GM12878 (cell line): ENCODE measurements around the gene CALHM2. TPM values are rescaled to one million over a fixed set of nuclear protein-coding genes. Genes with fewer than 3 reads are reported as not detected.

Experiments used
- ATAC-seq: fragments of 200-7000 bp; cut with Tn5 transposase; 3 replicates; pipeline ENCODE4 v1.9.1; 2020; ENCODE audit warnings: mild to moderate bottlenecking, moderate library complexity
- BruUV-seq: library from RNA; stranded (reverse); fragments of 400-500 nt; replicated peaks from 2 replicates; lab custom pipeline; 2021; lab: Mats Ljungman, UMichigan
- CTCF ChIA-PET: fragments of 300-600 bp; sonication (Branson Sonifier 250); formaldehyde crosslinking; extraction: SDS; loops from one replicate; lab custom pipeline; 2021; ENCODE audit warnings: inconsistent platforms; lab: Yijun Ruan, JAX
- POLR2A ChIA-PET: fragments of 350-600 bp; formaldehyde crosslinking; extraction: SDS; loops from one replicate; lab custom pipeline; 2021; ENCODE audit warnings: inconsistent platforms; lab: Charles Lee
- RAD21 ChIA-PET: fragments of 300-600 bp; sonication (Branson Sonifier 250); formaldehyde crosslinking; loops from one replicate; lab custom pipeline; 2023; ENCODE audit warnings: antibody characterized with exemption; ENCODE audit not compliant: unreplicated experiment; lab: Charles Lee
- SMC1A ChIA-PET: fragments of 300-600 bp; sonication (Branson Sonifier 250); formaldehyde crosslinking; loops from one replicate; lab custom pipeline; 2023; ENCODE audit not compliant: unreplicated experiment, uncharacterized antibody; lab: Charles Lee
- DNase-seq: peaks from one replicate; pipeline ENCODE4 v3.0.0-alpha.2; 2011; ENCODE audit warnings: low read depth, low spot score
- FAIRE-seq: peaks from 3 replicates; lab custom pipeline; 2011; peaks lifted over from hg19 to GRCh38; lab: Jason Lieb, UNC
- H2AFZ ChIP-seq: 2 replicates; pipeline ENCODE4 v1.6.0; 2011; ENCODE audit warnings: low read depth, low read length, control low read depth; ENCODE audit not compliant: control insufficient read depth
- H3K27ac ChIP-seq: 2 replicates; pipeline ENCODE4 v1.5.1; 2011; ENCODE audit warnings: control low read depth; ENCODE audit not compliant: control insufficient read depth, insufficient read depth
- H3K27me3 ChIP-seq, 2 experiments: replicated peaks in 1 of 2; 2 replicates each; pipeline versions ENCODE4 v1.6.0 to v1.6.1; 2011; ENCODE audit warnings: low read length in 1 of 2; ENCODE audit not compliant: control insufficient read depth in 2 of 2, insufficient read depth in 2 of 2
- H3K36me3 ChIP-seq, 2 experiments: 2 replicates each; pipeline ENCODE4 v1.5.1; 2011; ENCODE audit warnings: low read length in 1 of 2; ENCODE audit not compliant: control insufficient read depth in 2 of 2, insufficient read depth in 2 of 2
- H3K4me1 ChIP-seq: 2 replicates; pipeline ENCODE4 v1.6.1; 2011; ENCODE audit warnings: mild to moderate bottlenecking, low read length, moderate library complexity, mixed read lengths; ENCODE audit not compliant: control insufficient read depth, insufficient read depth
- H3K4me2 ChIP-seq: 2 replicates; pipeline ENCODE4 v1.6.0; 2011; ENCODE audit warnings: control low read depth; ENCODE audit not compliant: control insufficient read depth, insufficient read depth
- H3K4me3 ChIP-seq: fragments of 200-600 bp; sonication (generic); 2 replicates; pipeline ENCODE4 v1.5.1; 2016
- H3K79me2 ChIP-seq: 2 replicates; pipeline ENCODE4 v1.6.0; 2011; ENCODE audit warnings: low read length; ENCODE audit not compliant: control insufficient read depth, insufficient read depth
- H3K9ac ChIP-seq: 2 replicates; pipeline ENCODE4 v1.8.0; 2011; ENCODE audit warnings: low read length, control low read depth, mixed read lengths; ENCODE audit not compliant: control insufficient read depth, insufficient read depth
- H3K9me3 ChIP-seq: replicated peaks from 3 replicates; pipeline ENCODE4 v1.5.1; 2011; ENCODE audit warnings: mild to moderate bottlenecking, low read length; ENCODE audit not compliant: control insufficient read depth, insufficient read depth
- H4K20me1 ChIP-seq: 2 replicates; pipeline ENCODE4 v1.6.0; 2011; ENCODE audit not compliant: control insufficient read depth, insufficient read depth
- CHD4 ChIP-seq: fragments of 200-600 bp; sonication (generic); IDR thresholded peaks from 2 replicates; pipeline ENCODE4 v1.6.1; 2016; ENCODE audit warnings: mild to moderate bottlenecking
- DPF2 ChIP-seq: fragments of 450-650 bp; IDR thresholded peaks from 2 replicates; pipeline ENCODE4 v1.6.1; 2017; ENCODE audit warnings: mild to moderate bottlenecking
- EP300 ChIP-seq, 2 experiments: fragments of 150-350 bp in 1 of 2; IDR thresholded peaks; 2 replicates each; pipeline ENCODE4 v1.6.1; 2011 to 2012; ENCODE audit warnings: low read depth in 2 of 2, low read length in 2 of 2, borderline replicate concordance in 1 of 2, improper control_type of control experiment in 1 of 2, inconsistent platforms in 1 of 2; ENCODE audit not compliant: control insufficient read depth in 1 of 2
- ETV6 ChIP-seq, 2 experiments: fragments of 450-650 bp in 1 of 2; IDR thresholded peaks in 1 of 2; conservative IDR thresholded peaks in 1 of 2; 2 replicates each; pipeline ENCODE4 v1.6.1; 2014; ENCODE audit warnings: antibody characterized with exemption in 1 of 2, borderline replicate concordance in 1 of 2, low read depth in 1 of 2, mild to moderate bottlenecking in 1 of 2, moderate library complexity in 1 of 2
- FOXM1 ChIP-seq: IDR thresholded peaks from 2 replicates; pipeline ENCODE4 v1.6.1; 2012; ENCODE audit warnings: low read depth, mild to moderate bottlenecking, inconsistent platforms, low read length, moderate library complexity
- IKZF2 ChIP-seq, 2 experiments: fragments of 450-650 bp; IDR thresholded peaks; 2 replicates each; pipeline ENCODE4 v1.6.1; 2017; ENCODE audit warnings: mild to moderate bottlenecking in 2 of 2, moderate library complexity in 2 of 2
- MEF2B ChIP-seq: fragments of 450-650 bp; IDR thresholded peaks from 2 replicates; pipeline ENCODE4 v1.6.1; 2018; ENCODE audit warnings: mild to moderate bottlenecking, moderate library complexity; ENCODE audit not compliant: partially characterized antibody, poor library complexity, severe bottlenecking
- TCF12 ChIP-seq: IDR thresholded peaks from 2 replicates; pipeline ENCODE4 v1.6.1; 2011; ENCODE audit warnings: low read depth, mild to moderate bottlenecking, low read length
- TCF3 ChIP-seq: IDR thresholded peaks from 2 replicates; pipeline ENCODE4 v1.6.1; 2012; ENCODE audit warnings: low read depth, mild to moderate bottlenecking, low read length, borderline replicate concordance; ENCODE audit not compliant: insufficient read depth
- ZNF207 ChIP-seq: fragments of 450-650 bp; IDR thresholded peaks from 2 replicates; pipeline ENCODE4 v1.6.1; 2014; ENCODE audit warnings: antibody characterized with exemption, mild to moderate bottlenecking, borderline replicate concordance
- ZNF24 ChIP-seq: fragments of 450-650 bp; IDR thresholded peaks from 2 replicates; pipeline ENCODE4 v1.6.1; 2017; ENCODE audit warnings: antibody characterized with exemption, mild to moderate bottlenecking
- WGBS: methylation state at CpG from one replicate; pipeline ENCODE4 v1.1.6; 2016; ENCODE audit warnings: low lambda C conversion rate; ENCODE audit not compliant: insufficient replicate concordance, insufficient coverage; ENCODE audit errors: missing lambda C conversion rate; 5-methylcytosine and 5-hydroxymethylcytosine counted together
- in situ Hi-C: fragments of 300-500 bp; cut with MboI; formaldehyde crosslinking; loops from 9 replicates; pipeline ENCODE4 v1.14.3; 2018; ENCODE audit warnings: mixed read lengths
- intact Hi-C: fragments of 100-400 bp; cut with micrococcal nuclease; formaldehyde crosslinking; loops from one replicate; pipeline ENCODE4 v1.14.2; 2022; ENCODE audit not compliant: unreplicated experiment
- polyA plus RNA-seq, 11 experiments: library from polyadenylated mRNA; depleted of rRNA in 4 of 11; unstranded in 6 of 11; stranded (reverse) in 5 of 11; fragments of >200 nt; fragmentation: Nextera tagmentation in 4 of 11; fragmentation: Illumina TruSeq in 1 of 11; extraction: Ambion mirVana in 4 of 11; extraction: Trizol in 1 of 11; gene quantifications; 1 replicate in 1 of 11; 2 replicates in 10 of 11; pipeline versions ENCODE4 v1.2.1 to v1.2.3, GENCODE V29; 2011 to 2016; ENCODE audit warnings: inconsistent platforms in 2 of 11, missing spikeins in 2 of 11, low read depth in 1 of 11
- total RNA-seq, 4 experiments: library from RNA; depleted of rRNA in 3 of 4; stranded (reverse); fragments of >200 nt in 3 of 4; fragmentation: Illumina TruSeq in 1 of 4; extraction: Trizol in 1 of 4; gene quantifications; 2 replicates each; pipeline versions ENCODE4 v1.2.1 to v1.2.3, GENCODE V29; 2013 to 2021
- TF ChIP-seq, protein P1 (sequence below): fragments of 450-650 bp; IDR thresholded peaks from 2 replicates; pipeline ENCODE4 v1.6.1; 2016; ENCODE audit warnings: mild to moderate bottlenecking
- TF ChIP-seq, protein P2 (sequence below): fragments of 450-650 bp; IDR thresholded peaks from 2 replicates; pipeline ENCODE4 v1.6.1; 2018; ENCODE audit warnings: mild to moderate bottlenecking, low read depth, moderate library complexity; ENCODE audit not compliant: partially characterized antibody
- TF ChIP-seq, protein P3 (sequence below): IDR thresholded peaks from 2 replicates; pipeline ENCODE4 v1.6.1; 2012; ENCODE audit warnings: improper control_type of control experiment, low read depth, low read length; ENCODE audit not compliant: insufficient replicate concordance

The CALHM2 gene
- total and polyA plus RNA-seq, 10 of the 15 experiments (the other 5 are each of a cell fraction or from before 2014, with no cell fraction given): 0.60 to 23.7 (median 9.3) TPM

DNA sequence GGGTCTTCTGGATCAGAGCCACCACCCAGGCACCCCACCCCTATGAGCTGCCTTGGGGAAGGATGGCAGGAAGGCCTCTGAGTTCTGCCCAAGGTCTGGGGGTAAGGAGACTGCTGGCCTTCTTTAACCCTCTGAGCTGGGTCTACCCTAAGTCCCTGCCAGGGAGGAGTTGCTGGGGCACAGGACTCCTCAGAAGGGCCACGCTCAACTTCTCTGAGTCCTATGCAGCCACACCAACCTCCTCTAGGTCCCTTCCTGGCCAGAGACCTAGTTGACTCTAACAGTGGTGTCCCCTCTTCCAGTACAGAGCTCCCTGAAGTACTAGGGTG, 38.8 kb upstream of the CALHM2 start:
- ChIA-PET RAD21 (interaction anchor here (0.6 to 2.0 kb wide), 14 partner anchors 8 to 573 kb away, joined by 3 to 11 read pairs (median 4); partner anchors contain the start of genes CALHM2 and CNNM2), POLR2A (interaction anchor here (0.5 to 2.2 kb wide), 8 partner anchors 19 to 1378 kb away, joined by 3 to 13 read pairs (median 4); no protein-coding TSS in a partner anchor), SMC1A (interaction anchor here (0.6 to 2.1 kb wide), 13 partner anchors 10 to 578 kb away, joined by 3 to 14 read pairs (median 3); partner anchors contain the start of genes CALHM2 and CNNM2), CTCF (interaction anchor here (0.9 to 2.1 kb wide), 10 partner anchors 10 to 198 kb away, joined by 3 to 17 read pairs (median 6); no protein-coding TSS in a partner anchor)
- 0 out of 2 replicates have a peak overlapping the region, but pooled peaks have one; percentile 68 for H3K4me2 ChIP-seq
- no peaks in the 10 kb centered on the region for H3K79me2 ChIP-seq
- H2AFZ ChIP-seq: no peak overlapping the region
- H3K27ac ChIP-seq: no peak overlapping the region
- 42% methylated on average over 1 of the region's 1 CpG for WGBS
- peak; percentile 6; the same call in 1 of the 2 replicates for TF ChIP-seq ZNF207
- TF ChIP-seq CHD4: no peak
- TF ChIP-seq, protein P1, sequence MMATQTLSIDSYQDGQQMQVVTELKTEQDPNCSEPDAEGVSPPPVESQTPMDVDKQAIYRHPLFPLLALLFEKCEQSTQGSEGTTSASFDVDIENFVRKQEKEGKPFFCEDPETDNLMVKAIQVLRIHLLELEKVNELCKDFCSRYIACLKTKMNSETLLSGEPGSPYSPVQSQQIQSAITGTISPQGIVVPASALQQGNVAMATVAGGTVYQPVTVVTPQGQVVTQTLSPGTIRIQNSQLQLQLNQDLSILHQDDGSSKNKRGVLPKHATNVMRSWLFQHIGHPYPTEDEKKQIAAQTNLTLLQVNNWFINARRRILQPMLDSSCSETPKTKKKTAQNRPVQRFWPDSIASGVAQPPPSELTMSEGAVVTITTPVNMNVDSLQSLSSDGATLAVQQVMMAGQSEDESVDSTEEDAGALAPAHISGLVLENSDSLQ: 0 out of 2 replicates have a peak, but pooled peaks have one; percentile 2
- TF ChIP-seq EP300 (IDR thresholded peaks at IDR 0.05; ENCODE audit: borderline replicate concordance in 1 of 2, control insufficient read depth in 1 of 2, low read depth in 2 of 2, low read length in 2 of 2): no peak
- TF ChIP-seq, protein P2, sequence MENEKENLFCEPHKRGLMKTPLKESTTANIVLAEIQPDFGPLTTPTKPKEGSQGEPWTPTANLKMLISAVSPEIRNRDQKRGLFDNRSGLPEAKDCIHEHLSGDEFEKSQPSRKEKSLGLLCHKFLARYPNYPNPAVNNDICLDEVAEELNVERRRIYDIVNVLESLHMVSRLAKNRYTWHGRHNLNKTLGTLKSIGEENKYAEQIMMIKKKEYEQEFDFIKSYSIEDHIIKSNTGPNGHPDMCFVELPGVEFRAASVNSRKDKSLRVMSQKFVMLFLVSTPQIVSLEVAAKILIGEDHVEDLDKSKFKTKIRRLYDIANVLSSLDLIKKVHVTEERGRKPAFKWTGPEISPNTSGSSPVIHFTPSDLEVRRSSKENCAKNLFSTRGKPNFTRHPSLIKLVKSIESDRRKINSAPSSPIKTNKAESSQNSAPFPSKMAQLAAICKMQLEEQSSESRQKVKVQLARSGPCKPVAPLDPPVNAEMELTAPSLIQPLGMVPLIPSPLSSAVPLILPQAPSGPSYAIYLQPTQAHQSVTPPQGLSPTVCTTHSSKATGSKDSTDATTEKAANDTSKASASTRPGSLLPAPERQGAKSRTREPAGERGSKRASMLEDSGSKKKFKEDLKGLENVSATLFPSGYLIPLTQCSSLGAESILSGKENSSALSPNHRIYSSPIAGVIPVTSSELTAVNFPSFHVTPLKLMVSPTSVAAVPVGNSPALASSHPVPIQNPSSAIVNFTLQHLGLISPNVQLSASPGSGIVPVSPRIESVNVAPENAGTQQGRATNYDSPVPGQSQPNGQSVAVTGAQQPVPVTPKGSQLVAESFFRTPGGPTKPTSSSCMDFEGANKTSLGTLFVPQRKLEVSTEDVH: no peak
- TF ChIP-seq IKZF2 (IDR thresholded peaks at IDR 0.05): peak in 1 of 2 experiments; percentile 4; a peak in 2 of 4 replicates
- TF ChIP-seq ZNF24: no peak
- TF ChIP-seq DPF2: peak; percentile 48; the same call in 1 of the 2 replicates
- TF ChIP-seq TCF3: no peak
- TF ChIP-seq ETV6 (conservative IDR thresholded peaks at IDR 0.05 in 1 of 2, IDR thresholded peaks at IDR 0.05 in 1 of 2; ENCODE audit: borderline replicate concordance in 1 of 2, low read depth in 1 of 2): no peak
- no peak for TF ChIP-seq FOXM1
- TF ChIP-seq MEF2B: peak; percentile 1
- TF ChIP-seq, protein P3, sequence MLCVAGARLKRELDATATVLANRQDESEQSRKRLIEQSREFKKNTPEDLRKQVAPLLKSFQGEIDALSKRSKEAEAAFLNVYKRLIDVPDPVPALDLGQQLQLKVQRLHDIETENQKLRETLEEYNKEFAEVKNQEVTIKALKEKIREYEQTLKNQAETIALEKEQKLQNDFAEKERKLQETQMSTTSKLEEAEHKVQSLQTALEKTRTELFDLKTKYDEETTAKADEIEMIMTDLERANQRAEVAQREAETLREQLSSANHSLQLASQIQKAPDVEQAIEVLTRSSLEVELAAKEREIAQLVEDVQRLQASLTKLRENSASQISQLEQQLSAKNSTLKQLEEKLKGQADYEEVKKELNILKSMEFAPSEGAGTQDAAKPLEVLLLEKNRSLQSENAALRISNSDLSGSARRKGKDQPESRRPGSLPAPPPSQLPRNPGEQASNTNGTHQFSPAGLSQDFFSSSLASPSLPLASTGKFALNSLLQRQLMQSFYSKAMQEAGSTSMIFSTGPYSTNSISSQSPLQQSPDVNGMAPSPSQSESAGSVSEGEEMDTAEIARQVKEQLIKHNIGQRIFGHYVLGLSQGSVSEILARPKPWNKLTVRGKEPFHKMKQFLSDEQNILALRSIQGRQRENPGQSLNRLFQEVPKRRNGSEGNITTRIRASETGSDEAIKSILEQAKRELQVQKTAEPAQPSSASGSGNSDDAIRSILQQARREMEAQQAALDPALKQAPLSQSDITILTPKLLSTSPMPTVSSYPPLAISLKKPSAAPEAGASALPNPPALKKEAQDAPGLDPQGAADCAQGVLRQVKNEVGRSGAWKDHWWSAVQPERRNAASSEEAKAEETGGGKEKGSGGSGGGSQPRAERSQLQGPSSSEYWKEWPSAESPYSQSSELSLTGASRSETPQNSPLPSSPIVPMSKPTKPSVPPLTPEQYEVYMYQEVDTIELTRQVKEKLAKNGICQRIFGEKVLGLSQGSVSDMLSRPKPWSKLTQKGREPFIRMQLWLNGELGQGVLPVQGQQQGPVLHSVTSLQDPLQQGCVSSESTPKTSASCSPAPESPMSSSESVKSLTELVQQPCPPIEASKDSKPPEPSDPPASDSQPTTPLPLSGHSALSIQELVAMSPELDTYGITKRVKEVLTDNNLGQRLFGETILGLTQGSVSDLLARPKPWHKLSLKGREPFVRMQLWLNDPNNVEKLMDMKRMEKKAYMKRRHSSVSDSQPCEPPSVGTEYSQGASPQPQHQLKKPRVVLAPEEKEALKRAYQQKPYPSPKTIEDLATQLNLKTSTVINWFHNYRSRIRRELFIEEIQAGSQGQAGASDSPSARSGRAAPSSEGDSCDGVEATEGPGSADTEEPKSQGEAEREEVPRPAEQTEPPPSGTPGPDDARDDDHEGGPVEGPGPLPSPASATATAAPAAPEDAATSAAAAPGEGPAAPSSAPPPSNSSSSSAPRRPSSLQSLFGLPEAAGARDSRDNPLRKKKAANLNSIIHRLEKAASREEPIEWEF: no peak
- no peak for TF ChIP-seq TCF12
- in situ Hi-C loops (no loop called here), intact Hi-C loops (no loop called here)
- peaks cover 13 to 15% of the 10 kb centered on the region in 2 experiments for H3K27me3 ChIP-seq
- DNase-seq: no peak
- ATAC-seq: peak; percentile 51
- no peak overlapping the region for H3K4me3 ChIP-seq
- BruUV-seq: no TSS peak
- H3K9me3 ChIP-seq: no peaks in the 10 kb centered on the region
- peaks cover 10% of the 10 kb centered on the region for H3K4me1 ChIP-seq
- FAIRE-seq: no peak
- peaks cover 3% of the 10 kb centered on the region; the same call in 1 of the 2 replicates for H4K20me1 ChIP-seq
- H3K9ac ChIP-seq: no peak overlapping the region
- no peaks in the 10 kb centered on the region for H3K36me3 ChIP-seq
